GM12878 (cell line): Measurements from ENCODE around the gene FIGNL2. TPM values are rescaled to one million over a fixed set of nuclear protein-coding genes. Genes with fewer than 3 reads are reported as not detected.

Source experiments
- ATAC-seq: fragments of 200-7000 bp; cut with Tn5 transposase; 3 replicates; pipeline ENCODE4 v1.9.1; 2020; ENCODE audit warnings: mild to moderate bottlenecking, moderate library complexity
- BruUV-seq: library from RNA; stranded (reverse); fragments of 400-500 nt; replicated peaks from 2 replicates; lab custom pipeline; 2021; lab: Mats Ljungman, UMichigan
- CTCF ChIA-PET: fragments of 300-600 bp; sonication (Branson Sonifier 250); formaldehyde crosslinking; extraction: SDS; loops from one replicate; lab custom pipeline; 2021; ENCODE audit warnings: inconsistent platforms; lab: Yijun Ruan, JAX
- POLR2A ChIA-PET: fragments of 350-600 bp; formaldehyde crosslinking; extraction: SDS; loops from one replicate; lab custom pipeline; 2021; ENCODE audit warnings: inconsistent platforms; lab: Charles Lee
- RAD21 ChIA-PET: fragments of 300-600 bp; sonication (Branson Sonifier 250); formaldehyde crosslinking; loops from one replicate; lab custom pipeline; 2023; ENCODE audit warnings: antibody characterized with exemption; ENCODE audit not compliant: unreplicated experiment; lab: Charles Lee
- SMC1A ChIA-PET: fragments of 300-600 bp; sonication (Branson Sonifier 250); formaldehyde crosslinking; loops from one replicate; lab custom pipeline; 2023; ENCODE audit not compliant: unreplicated experiment, uncharacterized antibody; lab: Charles Lee
- DNase-seq: peaks from one replicate; pipeline ENCODE4 v3.0.0-alpha.2; 2011; ENCODE audit warnings: low read depth, low spot score
- FAIRE-seq: peaks from 3 replicates; lab custom pipeline; 2011; peaks lifted over from hg19 to GRCh38; lab: Jason Lieb, UNC
- H2AFZ ChIP-seq: 2 replicates; pipeline ENCODE4 v1.6.0; 2011; ENCODE audit warnings: low read depth, low read length, control low read depth; ENCODE audit not compliant: control insufficient read depth
- H3K27ac ChIP-seq: 2 replicates; pipeline ENCODE4 v1.5.1; 2011; ENCODE audit warnings: control low read depth; ENCODE audit not compliant: control insufficient read depth, insufficient read depth
- H3K27me3 ChIP-seq, 2 experiments: replicated peaks in 1 of 2; 2 replicates each; pipeline versions ENCODE4 v1.6.0 to v1.6.1; 2011; ENCODE audit warnings: low read length in 1 of 2; ENCODE audit not compliant: control insufficient read depth in 2 of 2, insufficient read depth in 2 of 2
- H3K36me3 ChIP-seq, 2 experiments: 2 replicates each; pipeline ENCODE4 v1.5.1; 2011; ENCODE audit warnings: low read length in 1 of 2; ENCODE audit not compliant: control insufficient read depth in 2 of 2, insufficient read depth in 2 of 2
- H3K4me1 ChIP-seq: 2 replicates; pipeline ENCODE4 v1.6.1; 2011; ENCODE audit warnings: mild to moderate bottlenecking, low read length, moderate library complexity, mixed read lengths; ENCODE audit not compliant: control insufficient read depth, insufficient read depth
- H3K4me2 ChIP-seq: 2 replicates; pipeline ENCODE4 v1.6.0; 2011; ENCODE audit warnings: control low read depth; ENCODE audit not compliant: control insufficient read depth, insufficient read depth
- H3K4me3 ChIP-seq: fragments of 200-600 bp; sonication (generic); 2 replicates; pipeline ENCODE4 v1.5.1; 2016
- H3K79me2 ChIP-seq: 2 replicates; pipeline ENCODE4 v1.6.0; 2011; ENCODE audit warnings: low read length; ENCODE audit not compliant: control insufficient read depth, insufficient read depth
- H3K9ac ChIP-seq: 2 replicates; pipeline ENCODE4 v1.8.0; 2011; ENCODE audit warnings: low read length, control low read depth, mixed read lengths; ENCODE audit not compliant: control insufficient read depth, insufficient read depth
- H3K9me3 ChIP-seq: replicated peaks from 3 replicates; pipeline ENCODE4 v1.5.1; 2011; ENCODE audit warnings: mild to moderate bottlenecking, low read length; ENCODE audit not compliant: control insufficient read depth, insufficient read depth
- H4K20me1 ChIP-seq: 2 replicates; pipeline ENCODE4 v1.6.0; 2011; ENCODE audit not compliant: control insufficient read depth, insufficient read depth
- BMI1 ChIP-seq: fragments of 450-650 bp; IDR thresholded peaks from 2 replicates; pipeline ENCODE4 v1.6.1; 2016; ENCODE audit warnings: mild to moderate bottlenecking, moderate library complexity, borderline replicate concordance
- CEBPB ChIP-seq, 2 experiments: fragments of 150-350 bp in 1 of 2; IDR thresholded peaks; 2 replicates each; pipeline ENCODE4 v1.6.1; 2012 to 2014; ENCODE audit warnings: low read depth in 2 of 2, low read length in 2 of 2, borderline replicate concordance in 1 of 2, inconsistent platforms in 1 of 2
- GATAD2B ChIP-seq: fragments of 450-650 bp; conservative IDR thresholded peaks from 2 replicates; pipeline ENCODE4 v1.6.1; 2017; ENCODE audit warnings: low read depth, mild to moderate bottlenecking, moderate library complexity
- JUND ChIP-seq: IDR thresholded peaks from 2 replicates; pipeline ENCODE4 v1.6.1; 2012; ENCODE audit warnings: low read depth, mild to moderate bottlenecking, low read length, improper control_type of control experiment, moderate library complexity
- KLF5 ChIP-seq: fragments of 450-650 bp; IDR thresholded peaks from 2 replicates; pipeline ENCODE4 v1.6.1; 2014; ENCODE audit warnings: mild to moderate bottlenecking; ENCODE audit not compliant: partially characterized antibody
- NR2F1 ChIP-seq: fragments of 450-650 bp; conservative IDR thresholded peaks from 2 replicates; pipeline ENCODE4 v1.6.1; 2017; ENCODE audit warnings: mild to moderate bottlenecking
- PAX8 ChIP-seq: fragments of 450-650 bp; IDR thresholded peaks from 2 replicates; pipeline ENCODE4 v1.6.1; 2017; ENCODE audit warnings: mild to moderate bottlenecking, moderate library complexity
- PML ChIP-seq: IDR thresholded peaks from 2 replicates; pipeline ENCODE4 v1.6.1; 2012; ENCODE audit warnings: low read length, inconsistent platforms
- RB1 ChIP-seq: fragments of 450-650 bp; formaldehyde crosslinking; IDR thresholded peaks from 2 replicates; pipeline ENCODE4 v1.6.1; 2017; ENCODE audit warnings: mild to moderate bottlenecking, borderline replicate concordance
- RCOR1 ChIP-seq: conservative IDR thresholded peaks from 2 replicates; pipeline ENCODE4 v1.6.1; 2012; ENCODE audit warnings: low read depth, low read length, improper control_type of control experiment
- SMAD1 ChIP-seq: fragments of 450-650 bp; IDR thresholded peaks from 2 replicates; pipeline ENCODE4 v1.6.1; 2018; ENCODE audit warnings: mild to moderate bottlenecking, low read depth; ENCODE audit not compliant: partially characterized antibody
- YBX1 ChIP-seq: fragments of 450-650 bp; IDR thresholded peaks from 2 replicates; pipeline ENCODE4 v1.6.1; 2016; ENCODE audit warnings: antibody characterized with exemption
- ZNF217 ChIP-seq: fragments of 450-650 bp; IDR thresholded peaks from 2 replicates; pipeline ENCODE4 v1.6.1; 2017; ENCODE audit warnings: antibody characterized with exemption, mild to moderate bottlenecking
- WGBS: methylation state at CpG from one replicate; pipeline ENCODE4 v1.1.6; 2016; ENCODE audit warnings: low lambda C conversion rate; ENCODE audit not compliant: insufficient replicate concordance, insufficient coverage; ENCODE audit errors: missing lambda C conversion rate; 5-methylcytosine and 5-hydroxymethylcytosine counted together
- in situ Hi-C: fragments of 300-500 bp; cut with MboI; formaldehyde crosslinking; loops from 9 replicates; pipeline ENCODE4 v1.14.3; 2018; ENCODE audit warnings: mixed read lengths
- intact Hi-C: fragments of 100-400 bp; cut with micrococcal nuclease; formaldehyde crosslinking; loops from one replicate; pipeline ENCODE4 v1.14.2; 2022; ENCODE audit not compliant: unreplicated experiment
- polyA plus RNA-seq, 11 experiments: library from polyadenylated mRNA; depleted of rRNA in 4 of 11; unstranded in 6 of 11; stranded (reverse) in 5 of 11; fragments of >200 nt; fragmentation: Nextera tagmentation in 4 of 11; fragmentation: Illumina TruSeq in 1 of 11; extraction: Ambion mirVana in 4 of 11; extraction: Trizol in 1 of 11; gene quantifications; 1 replicate in 1 of 11; 2 replicates in 10 of 11; pipeline versions ENCODE4 v1.2.1 to v1.2.3, GENCODE V29; 2011 to 2016; ENCODE audit warnings: inconsistent platforms in 2 of 11, missing spikeins in 2 of 11, low read depth in 1 of 11
- total RNA-seq, 4 experiments: library from RNA; depleted of rRNA in 3 of 4; stranded (reverse); fragments of >200 nt in 3 of 4; fragmentation: Illumina TruSeq in 1 of 4; extraction: Trizol in 1 of 4; gene quantifications; 2 replicates each; pipeline versions ENCODE4 v1.2.1 to v1.2.3, GENCODE V29; 2013 to 2021
- TF ChIP-seq, protein P1 (sequence below): fragments of 450-650 bp; IDR thresholded peaks from 2 replicates; pipeline ENCODE4 v1.6.1; 2017; ENCODE audit warnings: antibody characterized with exemption, mild to moderate bottlenecking, moderate library complexity
- TF ChIP-seq, protein P2 (sequence below): IDR thresholded peaks from 2 replicates; pipeline ENCODE4 v1.6.1; 2012; ENCODE audit warnings: low read depth, low read length, improper control_type of control experiment

Gene FIGNL2
- total and polyA plus RNA-seq, 10 of the 15 experiments (the other 5 are each of a cell fraction or from before 2014, with no cell fraction given), result not detected

- no peak for ATAC-seq
- H3K79me2 ChIP-seq, result no peaks in the 10 kb centered on the region
- DNase-seq, result no peak
- H3K27me3 ChIP-seq, result peaks cover 2 to 6% of the 10 kb centered on the region in 2 experiments
- no peak overlapping the region for H3K4me3 ChIP-seq
- RAD21 ChIA-PET, result no interaction called here
- no peak overlapping the region for H2AFZ ChIP-seq
- TF ChIP-seq, protein P1, sequence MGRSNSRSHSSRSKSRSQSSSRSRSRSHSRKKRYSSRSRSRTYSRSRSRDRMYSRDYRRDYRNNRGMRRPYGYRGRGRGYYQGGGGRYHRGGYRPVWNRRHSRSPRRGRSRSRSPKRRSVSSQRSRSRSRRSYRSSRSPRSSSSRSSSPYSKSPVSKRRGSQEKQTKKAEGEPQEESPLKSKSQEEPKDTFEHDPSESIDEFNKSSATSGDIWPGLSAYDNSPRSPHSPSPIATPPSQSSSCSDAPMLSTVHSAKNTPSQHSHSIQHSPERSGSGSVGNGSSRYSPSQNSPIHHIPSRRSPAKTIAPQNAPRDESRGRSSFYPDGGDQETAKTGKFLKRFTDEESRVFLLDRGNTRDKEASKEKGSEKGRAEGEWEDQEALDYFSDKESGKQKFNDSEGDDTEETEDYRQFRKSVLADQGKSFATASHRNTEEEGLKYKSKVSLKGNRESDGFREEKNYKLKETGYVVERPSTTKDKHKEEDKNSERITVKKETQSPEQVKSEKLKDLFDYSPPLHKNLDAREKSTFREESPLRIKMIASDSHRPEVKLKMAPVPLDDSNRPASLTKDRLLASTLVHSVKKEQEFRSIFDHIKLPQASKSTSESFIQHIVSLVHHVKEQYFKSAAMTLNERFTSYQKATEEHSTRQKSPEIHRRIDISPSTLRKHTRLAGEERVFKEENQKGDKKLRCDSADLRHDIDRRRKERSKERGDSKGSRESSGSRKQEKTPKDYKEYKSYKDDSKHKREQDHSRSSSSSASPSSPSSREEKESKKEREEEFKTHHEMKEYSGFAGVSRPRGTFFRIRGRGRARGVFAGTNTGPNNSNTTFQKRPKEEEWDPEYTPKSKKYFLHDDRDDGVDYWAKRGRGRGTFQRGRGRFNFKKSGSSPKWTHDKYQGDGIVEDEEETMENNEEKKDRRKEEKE, result no peak
- TF ChIP-seq NR2F1, result no peak
- no peak for TF ChIP-seq BMI1
- no peak for TF ChIP-seq SMAD1
- TF ChIP-seq, protein P2, sequence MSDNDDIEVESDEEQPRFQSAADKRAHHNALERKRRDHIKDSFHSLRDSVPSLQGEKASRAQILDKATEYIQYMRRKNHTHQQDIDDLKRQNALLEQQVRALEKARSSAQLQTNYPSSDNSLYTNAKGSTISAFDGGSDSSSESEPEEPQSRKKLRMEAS, result no peak
- no peak for TF ChIP-seq RB1
- no peak for TF ChIP-seq ZNF217
- TF ChIP-seq PAX8, result no peak
- TF ChIP-seq CEBPB (IDR thresholded peaks at IDR 0.05; ENCODE audit: borderline replicate concordance in 1 of 2, low read depth in 2 of 2, low read length in 2 of 2), result no peak
- no peak for TF ChIP-seq PML
- TF ChIP-seq RCOR1, result no peak
- no peak for TF ChIP-seq GATAD2B
- TF ChIP-seq JUND, result no peak
- no peak for TF ChIP-seq KLF5
- TF ChIP-seq YBX1, result no peak
- intact Hi-C loops (no loop called here), in situ Hi-C loops (no loop called here)
- FAIRE-seq, result no peak
- no peaks in the 10 kb centered on the region for H3K36me3 ChIP-seq
- H3K9ac ChIP-seq, result no peak overlapping the region
- no peak overlapping the region for H3K27ac ChIP-seq
- CTCF ChIA-PET, result no interaction called here
- no peaks in the 10 kb centered on the region for H3K9me3 ChIP-seq
- SMC1A ChIA-PET, result no interaction called here
- BruUV-seq, result no TSS peak
- 0% methylated on average over 1 of the region's 1 CpG for WGBS
- H3K4me2 ChIP-seq, result no peak overlapping the region
- POLR2A ChIA-PET, result no interaction called here
- no peaks in the 10 kb centered on the region; the same call in 1 of the 2 replicates for H3K4me1 ChIP-seq
- H4K20me1 ChIP-seq, result no peaks in the 10 kb centered on the region
Observed at GRCh38 chr12:51829641-51830040, 18.9 kb downstream of the FIGNL2 start.
